Activated naive CD4-positive, alpha-beta T cell treated with anti-CD3 and anti-CD28 coated beads, Interleukin-2, amount 10 ng/mL, durations not matched to agents 5 hours and 36 hours (primary cell): ENCODE results near the gene ATP11A. TPM values are rescaled to one million over a fixed set of nuclear protein-coding genes. Genes with fewer than 3 reads are reported as not detected.

Source experiments
- total RNA-seq, 2 experiments: library from RNA; stranded (reverse); gene quantifications; one replicate each; pipeline ENCODE4 v1.2.3, GENCODE V29; 2021

ATP11A gene
- total RNA-seq: 10 to 100 TPM; 70.4 to 73.2 TPM

GRCh38 chr13:112689303-112690245, at the start of gene ATP11A:
Gene ATP11A (plus strand): TSS chr13:112690038. CDS start chr13:112690417, 379 bp downstream.

Other genes with a start within 250 kb of the ATP11A start
- gene TUBGCP3, start 101.9 kb upstream of the ATP11A start, total RNA-seq: 10 to 100 TPM; 45.5 to 47.0 TPM